Ammon's horn (tissue), 1 donor: ENCODE measurements around the gene CDH12.

Experiments used
- DNase-seq: peaks from one replicate; pipeline ENCODE4 v3.0.0-alpha.2; 2016; ENCODE audit warnings: low spot score

CDH12 gene

GRCh38 chr5:22764736-22765135, 88.4 kb downstream of the CDH12 start:
- no peak for DNase-seq

- DNase-seq: no peak
Observed at GRCh38 chr5:22757776-22758175, 95.4 kb downstream of the CDH12 start.

GRCh38 chr5:22754155-22754554, 99.0 kb downstream of the CDH12 start:
- DNase-seq: peak; percentile 38

DNA sequence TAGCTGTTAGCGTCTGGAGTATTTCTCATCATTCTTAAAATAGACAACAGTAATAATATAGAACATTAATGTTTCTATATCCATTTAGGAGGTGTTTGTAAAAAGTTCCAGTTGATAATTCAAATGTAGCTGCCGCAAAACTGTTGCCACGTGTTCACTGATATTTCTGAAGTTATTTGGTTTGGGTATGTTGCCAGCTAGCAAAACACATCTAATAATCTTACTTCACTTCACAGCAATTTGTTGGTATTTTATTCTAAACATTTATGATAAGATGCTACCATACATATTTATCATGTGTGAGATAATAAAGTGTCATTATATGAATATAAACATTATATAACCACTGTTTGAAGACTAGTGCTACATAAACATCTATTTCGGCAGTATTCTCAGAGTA, 101.6 kb downstream of the CDH12 start:
- DNase-seq: no peak

- no peak for DNase-seq
Observed at GRCh38 chr5:22736443-22737003, 116.6 kb downstream of the CDH12 start.

DNA sequence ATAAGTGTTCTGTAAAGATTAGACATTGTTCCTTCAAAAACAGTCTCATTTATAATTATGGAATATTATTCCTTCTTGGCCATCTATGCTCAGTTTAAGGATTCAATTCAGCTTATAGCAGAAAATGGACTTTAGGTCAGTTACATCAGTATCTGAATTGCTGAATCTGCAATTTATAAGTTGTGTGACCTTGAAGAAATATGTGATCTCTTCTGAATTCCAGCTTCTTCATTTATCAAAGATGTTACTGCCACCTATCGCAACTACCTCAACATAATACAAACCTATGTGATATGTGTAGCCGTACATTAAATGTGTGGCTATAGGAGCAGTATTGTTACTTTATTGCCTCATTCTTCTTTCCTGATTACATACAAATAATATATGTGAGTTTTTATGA, 118.2 kb downstream of the CDH12 start:
- DNase-seq: no peak

DNA sequence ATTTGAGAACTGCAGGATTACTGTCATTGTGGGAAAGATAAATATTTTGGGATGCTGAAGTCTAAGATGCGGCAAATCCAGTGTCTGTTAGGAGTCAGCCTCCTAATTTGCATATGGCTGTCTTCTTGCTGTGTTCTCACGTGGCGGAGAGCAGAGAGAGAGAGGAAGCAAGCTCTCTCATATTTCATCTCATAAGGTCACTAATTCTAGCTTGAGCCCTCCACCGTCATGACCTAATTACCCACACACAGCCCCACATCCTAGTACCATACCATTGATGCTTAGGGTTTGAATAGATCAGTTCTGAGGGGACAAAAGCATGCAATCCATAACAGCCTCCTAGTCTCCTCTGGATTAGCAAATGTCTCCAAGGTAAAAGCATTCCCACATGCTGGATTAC, 124.5 kb downstream of the CDH12 start:
- no peak for DNase-seq

- DNase-seq: no peak
Observed at GRCh38 chr5:22722491-22722890, 130.7 kb downstream of the CDH12 start.

GRCh38 chr5:22722056-22722455, 131.1 kb downstream of the CDH12 start:
- DNase-seq: no peak

DNA sequence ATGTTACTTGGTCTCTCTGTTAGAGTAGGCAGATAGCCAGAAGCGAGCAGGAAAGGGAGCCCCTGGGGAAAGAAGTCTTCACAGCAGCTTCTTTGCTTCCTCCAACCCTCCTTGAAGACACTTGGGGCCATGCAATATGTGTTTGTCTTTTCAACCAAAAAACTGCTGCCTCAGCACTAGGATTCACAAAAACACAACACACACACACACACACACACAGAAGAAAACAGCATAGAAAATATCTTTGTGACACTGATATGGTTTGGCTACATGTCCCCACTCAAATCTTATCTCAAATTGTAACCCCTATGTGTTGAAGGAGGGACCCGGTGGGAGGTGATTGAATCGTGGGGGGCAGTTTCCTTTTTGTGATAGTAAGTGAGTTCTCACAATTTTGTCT, 133.3 kb downstream of the CDH12 start:
- DNase-seq: no peak

DNA sequence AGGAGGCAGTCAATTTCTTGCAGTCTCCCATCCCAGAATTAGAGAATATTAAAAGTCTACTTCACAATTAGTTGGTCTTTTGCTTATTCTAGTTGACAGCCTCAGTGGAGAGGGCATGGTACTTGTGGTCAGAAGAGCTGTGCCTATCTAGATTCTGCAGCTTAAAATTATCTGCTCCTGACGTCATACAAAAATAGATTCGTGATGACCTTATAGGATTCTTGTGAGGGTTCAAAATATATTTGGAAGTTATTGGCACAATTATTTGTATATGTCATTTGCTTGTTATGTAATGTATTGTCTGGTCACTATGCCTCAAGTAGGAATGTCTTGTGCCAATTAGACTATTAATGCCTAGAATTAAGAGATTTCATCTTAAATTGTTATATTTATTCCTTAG, 142.5 kb downstream of the CDH12 start:
- DNase-seq: no peak

GRCh38 chr5:22709743-22710142, 143.4 kb downstream of the CDH12 start:
- DNase-seq: no peak

GRCh38 chr5:22708770-22709328, 144.3 kb downstream of the CDH12 start:
- no peak for DNase-seq

GRCh38 chr5:22706901-22707300, 146.2 kb downstream of the CDH12 start:
- DNase-seq: no peak

- no peak for DNase-seq
Observed at GRCh38 chr5:22699319-22699718, 153.8 kb downstream of the CDH12 start.

DNA sequence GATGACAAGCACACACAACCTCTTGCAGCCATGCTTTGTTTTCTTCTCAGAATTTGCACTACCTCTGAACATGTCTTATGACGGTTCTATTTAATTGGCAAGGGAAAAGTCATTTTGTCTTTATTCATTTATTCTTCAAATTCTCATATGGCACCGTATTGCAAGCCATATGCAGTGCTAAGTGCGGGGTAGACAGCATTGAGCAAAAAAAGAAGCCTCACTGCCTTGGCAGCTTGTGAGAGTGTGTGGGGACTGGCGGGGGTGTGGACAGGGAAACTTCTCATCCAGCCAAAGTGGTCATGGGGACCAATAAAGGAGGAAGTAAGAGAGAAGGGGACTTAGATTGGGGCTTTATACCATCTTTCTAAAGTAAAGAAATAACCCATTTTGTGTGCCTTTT, 160.0 kb downstream of the CDH12 start:
- peak; percentile 46 for DNase-seq

DNA sequence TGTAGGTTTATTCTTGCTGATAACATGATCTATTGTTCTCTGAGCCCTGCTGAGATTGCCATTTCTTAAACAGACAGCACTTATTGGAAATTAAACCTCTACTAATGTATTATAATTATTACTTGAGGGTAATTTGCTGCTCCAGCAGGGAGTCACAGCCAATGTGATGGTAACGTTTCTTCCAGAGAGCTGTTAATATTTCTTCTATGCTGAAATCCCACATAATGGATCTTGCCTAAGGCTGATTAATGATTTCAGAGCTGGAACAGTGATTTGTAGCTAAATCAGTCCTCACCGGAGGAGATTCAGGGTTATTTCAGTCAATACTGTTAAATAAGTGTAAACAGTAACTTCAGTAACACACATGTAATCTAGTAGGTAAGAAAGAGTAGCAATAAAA, 170.1 kb downstream of the CDH12 start:
- no peak for DNase-seq

GRCh38 chr5:22678886-22679285, 174.3 kb downstream of the CDH12 start:
- DNase-seq: no peak

DNA sequence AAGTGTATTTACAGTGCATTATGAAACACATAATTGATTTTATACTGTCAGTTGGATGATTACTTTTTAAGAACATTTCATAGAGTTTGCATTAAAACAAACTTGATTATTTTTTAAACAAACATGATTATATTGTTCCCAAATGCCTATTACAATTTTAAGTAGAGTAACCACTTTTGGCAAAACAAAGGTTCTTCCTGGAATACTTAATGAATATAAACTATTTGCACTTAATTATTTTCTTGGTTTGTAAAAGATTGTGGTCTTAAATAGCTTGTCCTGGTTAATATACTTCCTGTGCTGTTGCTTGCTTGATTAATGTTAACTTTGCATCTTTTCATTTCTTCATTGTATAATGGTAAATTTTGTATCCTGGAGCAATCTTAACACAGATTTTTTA, 180.0 kb downstream of the CDH12 start:
- no peak for DNase-seq

DNA sequence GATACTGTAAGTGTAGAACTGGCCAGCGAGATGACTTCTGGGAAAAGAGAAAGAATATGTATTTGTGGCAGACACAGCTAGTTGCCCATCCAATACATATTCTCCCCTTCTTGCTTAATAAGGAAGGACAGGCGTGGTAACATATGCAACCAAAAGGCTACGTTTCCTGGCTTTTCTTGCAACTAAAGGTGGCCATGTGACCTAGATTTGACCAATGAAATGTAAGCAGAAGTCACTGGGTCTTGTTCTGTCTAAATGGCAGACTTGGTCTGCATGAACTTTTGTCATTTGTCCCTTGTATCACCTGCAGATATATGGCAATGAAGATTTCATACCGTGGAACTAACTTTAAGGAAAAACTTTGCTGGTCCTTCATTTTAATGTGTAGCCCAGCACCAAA, 183.8 kb downstream of the CDH12 start:
- DNase-seq: no peak

- DNase-seq: no peak
Observed at GRCh38 chr5:22665801-22666200, 187.3 kb downstream of the CDH12 start.

GRCh38 chr5:22663134-22663533, 190.0 kb downstream of the CDH12 start:
- no peak for DNase-seq

GRCh38 chr5:22662391-22662790, 190.8 kb downstream of the CDH12 start:
- no peak for DNase-seq

DNA sequence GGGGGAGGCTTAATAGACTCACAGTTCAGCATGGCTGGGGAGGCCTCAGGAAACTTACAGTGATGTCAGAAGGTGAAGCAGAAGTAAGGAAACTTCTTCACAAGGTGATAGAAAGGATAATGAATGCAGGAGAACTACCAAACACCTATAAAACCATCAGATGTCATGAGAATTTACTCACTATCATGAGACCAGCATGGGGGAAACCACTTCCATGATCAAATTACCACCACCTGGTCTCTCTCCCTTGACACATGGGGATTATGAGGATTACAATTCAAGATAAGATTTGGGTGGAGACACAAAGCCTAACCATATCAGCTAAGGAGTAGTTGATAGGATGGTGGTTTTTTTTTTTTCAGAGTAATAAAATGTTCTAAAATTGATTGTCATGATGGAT, 201.8 kb downstream of the CDH12 start:
- DNase-seq: no peak

GRCh38 chr5:22650511-22650910, 202.6 kb downstream of the CDH12 start:
- no peak for DNase-seq
